Fibroblast of peridontal ligament (primary cell): ENCODE data around the gene RGMB.

Source experiments
- DNase-seq: peaks from one replicate; pipeline ENCODE4 v3.0.0-alpha.2; 2010; ENCODE audit errors: extremely low read depth

RGMB gene

DNA sequence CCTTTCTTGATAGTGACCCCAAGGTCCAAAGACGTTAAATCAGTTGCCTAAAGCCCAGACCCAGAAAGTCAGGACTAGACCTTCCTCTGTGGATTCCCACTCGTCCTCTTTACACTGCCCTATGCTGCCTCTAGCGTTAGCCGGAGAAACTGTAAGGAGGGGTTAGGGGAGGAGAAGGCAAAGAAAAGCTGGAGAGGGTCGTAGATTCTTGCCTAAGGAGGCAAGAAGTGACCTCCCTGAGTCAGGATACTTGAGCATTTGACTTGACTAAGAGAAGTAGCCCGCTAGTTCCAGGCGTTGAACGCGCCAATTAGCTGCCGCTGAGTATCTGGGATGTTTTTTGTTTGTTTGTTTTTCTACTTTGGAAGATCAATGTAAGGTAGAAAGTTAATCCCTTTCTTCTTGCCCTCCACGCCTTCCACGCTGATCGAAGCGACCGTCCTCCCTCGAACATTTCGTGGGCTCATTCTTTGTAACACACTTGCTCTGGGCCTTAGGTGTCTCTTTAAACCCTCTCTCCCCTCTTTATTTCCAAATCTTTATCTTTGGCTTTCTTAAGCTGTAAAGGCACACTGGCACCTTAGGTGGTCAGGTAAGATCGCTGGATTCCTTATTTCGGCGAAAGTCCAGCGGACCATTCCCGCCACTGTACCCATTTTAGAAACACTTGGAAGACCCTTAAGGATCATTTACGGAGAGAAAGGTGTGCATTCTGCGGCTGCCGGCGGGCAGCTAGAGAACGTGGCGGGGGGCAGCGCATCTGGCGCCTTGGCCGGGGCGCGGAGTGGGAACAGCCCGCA, 5.1 kb upstream of the RGMB start:
- peak; percentile 83 for DNase-seq

GRCh38 chr5:98768960-98769209, 4.6 kb upstream of the RGMB start:
- no peak for DNase-seq

DNA sequence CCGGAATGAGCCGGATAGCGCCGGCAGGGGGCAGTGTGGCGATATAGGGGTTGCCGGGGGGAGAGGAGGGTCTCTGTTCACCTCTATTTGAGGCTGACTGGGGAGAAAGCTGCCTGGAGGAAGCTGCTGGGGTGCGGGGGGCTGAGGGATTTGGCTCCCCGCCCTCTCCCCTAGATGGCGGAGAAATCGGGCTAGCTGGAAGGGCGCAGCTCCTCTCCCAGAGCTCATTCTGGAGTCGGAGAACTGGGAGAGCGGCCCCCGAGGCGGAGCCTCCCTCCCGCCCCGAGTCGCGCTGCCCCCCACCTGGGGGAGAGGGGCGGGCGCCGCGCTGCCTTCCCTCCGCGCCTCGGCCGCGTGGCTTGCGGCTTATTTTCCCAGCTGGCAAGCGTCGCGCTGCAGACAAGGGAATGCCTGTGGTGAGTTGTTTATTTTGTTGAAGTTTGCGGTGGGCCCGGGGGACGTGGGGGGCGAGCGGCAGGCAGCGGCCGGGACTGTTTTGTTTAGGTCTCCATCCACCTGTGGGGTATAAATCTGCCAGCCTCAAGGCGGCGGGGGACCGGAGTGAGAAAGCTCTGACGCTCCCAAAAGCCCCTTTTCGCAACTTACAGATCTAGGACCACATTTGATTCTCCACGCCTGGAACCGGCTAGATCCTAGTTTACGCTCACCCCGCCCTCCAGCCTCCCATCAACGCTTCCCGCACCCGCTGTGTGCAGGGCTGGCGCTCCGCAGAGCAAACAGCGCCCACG, 4.1 kb upstream of the RGMB start:
- DNase-seq: peak; percentile 86

DNA sequence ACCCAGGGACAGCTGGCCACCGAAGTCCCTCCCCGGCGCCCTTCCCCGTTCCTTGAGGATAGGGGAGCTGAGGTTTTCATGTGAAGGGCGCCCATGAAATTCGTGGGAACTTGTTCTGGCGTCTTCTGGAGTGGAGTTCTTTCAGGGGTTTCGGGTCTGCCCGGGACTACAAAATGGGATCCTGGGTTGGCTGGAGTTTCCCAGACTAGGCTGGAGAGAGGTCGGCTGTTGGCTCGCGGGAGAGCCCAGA, 3.6 kb upstream of the RGMB start:
- DNase-seq: no peak

DNA sequence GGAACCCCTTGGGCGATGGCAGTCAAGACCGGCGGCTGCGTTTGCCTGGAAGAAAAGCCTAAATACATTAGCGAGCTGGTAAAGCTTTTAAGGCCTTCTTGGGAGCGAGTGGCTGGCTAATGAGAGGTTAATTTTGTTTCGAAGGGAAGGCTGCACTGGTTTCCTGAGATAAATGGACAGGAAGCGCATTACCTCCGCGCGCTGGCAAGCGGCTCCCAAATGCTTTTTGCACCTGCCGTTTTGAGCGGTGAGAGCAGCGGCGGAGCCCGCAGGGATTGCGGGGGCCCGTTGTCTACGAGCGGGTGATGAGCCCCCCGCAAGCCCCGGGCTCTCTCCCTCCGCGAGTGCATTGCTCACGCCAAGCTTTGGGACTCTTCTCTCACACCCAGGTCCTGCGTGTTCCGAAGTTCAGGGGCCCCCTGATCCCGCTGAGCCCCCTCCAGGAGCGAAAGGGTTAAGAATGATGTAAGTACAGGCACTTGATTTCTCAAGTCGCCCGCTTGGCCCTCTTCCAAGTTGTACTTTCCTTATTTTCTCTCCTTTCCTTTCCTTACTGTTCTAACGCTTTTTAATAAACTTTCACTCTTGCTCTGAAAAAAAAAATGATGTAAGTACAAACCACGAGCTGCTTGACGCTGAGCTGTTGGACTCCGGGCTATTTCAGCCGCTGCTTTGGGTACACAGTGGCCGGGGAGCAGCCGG, 3.1 kb upstream of the RGMB start:
- peak; percentile 82 for DNase-seq

- DNase-seq: no peak
These were observed 2.5 kb upstream of the RGMB start for GRCh38 chr5:98770911-98771322.

DNA sequence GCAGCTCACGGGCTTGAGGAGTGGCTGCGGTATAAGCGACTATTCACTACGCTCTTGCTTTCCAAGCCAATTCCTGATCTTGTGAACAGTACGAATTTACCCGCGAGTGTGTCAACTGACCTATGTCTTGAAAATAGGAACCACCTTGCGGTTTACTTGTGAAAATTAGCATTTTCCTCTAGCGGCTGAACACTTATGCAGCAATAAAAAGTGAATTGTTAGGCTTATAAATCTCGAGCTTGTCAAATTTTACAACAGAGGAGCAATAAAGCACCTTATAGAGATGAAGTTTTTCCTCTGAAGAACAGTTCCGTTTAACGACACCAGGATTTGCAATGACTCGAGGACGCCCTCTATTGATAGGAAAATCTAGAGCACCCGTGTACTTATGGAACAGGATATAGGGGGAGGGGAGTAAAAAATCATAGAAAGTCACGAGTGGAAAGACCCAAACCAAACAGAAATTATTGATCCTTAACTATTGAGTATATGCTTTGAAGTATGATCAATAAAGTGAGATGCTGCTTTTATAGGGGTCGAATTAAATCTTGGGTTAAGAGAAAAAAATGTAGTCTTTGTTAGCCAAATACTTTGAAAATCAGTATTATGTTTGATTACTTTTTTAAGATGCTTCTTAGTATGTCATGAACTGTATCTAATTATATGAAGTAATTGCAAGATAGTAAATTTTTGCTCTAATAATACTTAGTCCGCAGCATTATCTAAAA, 1.9 kb upstream of the RGMB start:
- DNase-seq: peak; percentile 99

DNA sequence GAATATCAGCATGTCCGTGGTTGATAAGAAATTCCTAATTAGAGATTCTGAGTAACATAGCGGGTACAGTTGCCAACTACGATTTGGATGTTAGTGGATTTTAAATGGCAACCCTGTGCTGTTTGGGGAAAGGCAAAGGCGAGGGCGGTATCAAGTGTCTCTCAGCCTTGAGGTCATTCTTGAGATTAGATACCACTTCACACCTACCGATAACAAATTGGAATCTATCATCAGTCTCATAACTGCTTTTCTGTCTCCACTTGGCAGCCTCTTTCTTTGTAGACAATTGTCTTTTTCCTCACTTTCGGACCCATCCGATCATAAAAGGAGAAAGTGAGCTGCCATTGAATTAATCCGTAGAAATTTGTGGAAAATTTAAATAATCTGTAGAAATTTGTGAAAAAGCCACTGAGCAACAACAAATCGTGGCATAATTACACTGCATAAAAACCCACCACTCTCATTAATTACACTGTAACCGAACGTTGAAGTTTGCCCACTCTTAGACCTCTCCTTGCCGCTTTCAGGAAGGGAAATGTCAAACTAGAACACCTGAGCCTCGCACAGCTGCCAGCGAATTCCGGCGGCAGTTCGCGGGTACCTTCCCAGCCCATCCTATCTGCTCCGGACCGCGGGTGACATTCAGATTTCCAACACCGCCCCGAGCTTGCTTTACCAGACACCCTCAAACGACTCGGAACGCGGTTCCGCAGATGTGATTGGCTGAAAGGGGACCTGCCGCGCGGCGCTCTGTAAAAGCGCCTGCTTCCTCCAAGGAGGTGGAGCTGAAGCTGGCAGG, 849 bp upstream of the RGMB start:
- peak; percentile 56 for DNase-seq

DNA sequence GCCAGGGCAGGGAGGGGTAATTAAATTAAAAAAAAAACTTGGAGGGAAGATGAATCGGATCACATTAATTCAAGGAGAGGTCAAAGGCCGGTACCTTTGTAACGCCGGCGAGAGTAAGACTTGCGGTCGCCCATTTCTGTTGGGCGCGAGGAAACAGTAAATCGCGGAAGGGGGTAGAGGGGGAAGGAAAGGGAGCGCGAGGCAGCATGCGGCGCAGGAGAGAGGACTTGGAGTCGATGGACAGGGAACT, 324 bp upstream of the RGMB start:
- DNase-seq: no peak

DNA sequence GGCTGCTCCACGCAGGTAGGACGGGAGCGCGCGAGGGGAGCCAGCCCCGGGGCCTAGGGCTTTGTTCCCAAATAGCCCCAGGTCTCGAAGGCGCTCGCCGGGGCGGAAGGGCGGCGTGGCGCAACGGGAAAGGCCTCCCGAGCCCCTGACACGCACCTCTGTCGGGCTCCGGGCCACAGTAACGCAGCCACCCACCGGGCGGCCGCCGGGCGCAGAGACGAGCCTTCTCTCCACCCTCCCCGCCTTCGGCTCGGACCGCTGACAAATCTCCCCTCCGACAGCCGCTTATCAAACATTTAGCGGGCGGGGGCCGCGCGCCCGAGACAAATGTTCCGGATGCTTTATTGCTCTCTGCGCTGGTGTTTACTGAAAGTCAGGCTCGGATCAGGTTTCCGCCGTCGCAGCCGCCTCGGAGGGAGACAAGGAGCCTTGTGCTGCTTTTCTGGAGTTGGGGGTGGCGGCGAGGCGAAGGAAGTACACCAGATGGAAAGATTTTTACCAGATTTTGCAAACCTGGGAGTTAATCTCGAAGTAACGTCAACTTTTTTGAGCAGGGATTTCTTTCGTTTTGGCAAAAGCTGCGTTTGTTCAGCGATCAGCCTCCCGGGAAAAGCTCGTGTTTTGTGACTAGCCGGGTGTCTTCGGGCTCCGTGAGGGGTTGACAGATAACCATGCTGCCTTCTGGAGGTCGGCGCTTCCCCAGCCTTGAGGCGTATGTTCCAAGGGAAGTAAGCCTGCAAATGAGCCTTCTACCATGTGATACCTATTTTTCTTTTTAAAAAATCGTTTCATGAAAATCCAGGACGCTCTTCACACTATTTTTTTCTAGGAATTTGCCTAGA, 950 bp downstream of the RGMB start:
- peak; percentile 59 for DNase-seq

GRCh38 chr5:98775246-98776065, 2.0 kb downstream of the RGMB start:
- DNase-seq: peak; percentile 51

GRCh38 chr5:98776066-98776705, 2.7 kb downstream of the RGMB start:
- DNase-seq: peak; percentile 72

DNA sequence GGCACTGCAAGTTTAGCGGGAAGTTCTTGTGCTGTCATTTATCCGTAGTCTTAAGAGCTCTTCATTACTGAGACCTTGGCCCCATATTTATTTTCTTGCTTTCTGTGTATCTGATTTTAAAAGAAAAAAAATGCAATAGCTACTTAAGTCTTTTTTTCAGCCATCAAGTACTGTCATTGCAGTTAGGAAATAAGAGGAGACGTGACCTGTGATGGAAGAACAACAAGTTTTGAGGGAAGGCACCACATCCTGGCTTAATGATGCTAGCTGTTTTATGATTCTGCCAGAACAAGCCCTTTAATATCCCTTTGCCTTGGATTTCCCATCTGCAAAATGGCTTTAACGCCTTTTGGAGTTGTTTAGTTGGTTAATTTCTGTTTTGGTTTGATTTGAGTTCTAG, 3.8 kb downstream of the RGMB start:
- DNase-seq: no peak

DNA sequence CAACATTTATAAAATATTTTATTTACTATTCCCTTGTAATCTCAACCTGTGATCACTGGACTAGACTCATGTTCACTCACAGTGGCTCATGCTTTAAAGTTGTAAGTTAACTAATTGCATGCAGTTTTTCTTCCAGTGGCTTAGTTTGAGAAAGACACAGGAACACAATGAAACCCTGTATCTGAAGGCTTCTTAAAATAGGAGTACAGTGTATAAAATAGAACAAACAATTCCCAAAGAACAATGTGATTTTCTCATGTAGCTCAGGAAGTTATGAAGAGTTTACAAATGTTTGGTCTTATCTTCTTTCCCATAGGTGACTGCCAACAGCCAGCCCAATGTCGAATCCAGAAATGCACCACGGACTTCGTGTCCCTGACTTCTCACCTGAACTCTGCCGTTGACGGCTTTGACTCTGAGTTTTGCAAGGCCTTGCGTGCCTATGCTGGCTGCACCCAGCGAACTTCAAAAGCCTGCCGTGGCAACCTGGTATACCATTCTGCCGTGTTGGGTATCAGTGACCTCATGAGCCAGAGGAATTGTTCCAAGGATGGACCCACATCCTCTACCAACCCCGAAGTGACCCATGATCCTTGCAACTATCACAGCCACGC, 5.9 kb downstream of the RGMB start:
- no peak for DNase-seq

DNA sequence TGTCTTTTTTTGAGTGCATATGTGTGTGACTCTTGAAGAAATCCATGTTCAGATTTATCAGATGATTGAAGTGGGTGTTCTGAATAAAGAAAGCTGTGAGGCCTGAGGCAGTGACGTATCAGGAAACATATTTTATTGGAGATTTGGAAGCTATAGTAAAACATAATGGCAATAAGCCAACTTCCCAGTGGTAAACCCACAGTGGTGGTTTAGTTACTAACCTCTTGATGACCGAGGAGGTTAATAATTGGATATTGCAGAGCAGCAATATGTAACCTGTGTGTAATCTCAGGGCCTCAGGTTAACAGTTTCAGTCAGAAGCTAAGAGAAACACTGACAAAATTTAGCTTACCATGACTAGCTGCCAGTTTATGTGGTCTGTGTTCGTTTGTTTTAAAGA, 6.9 kb downstream of the RGMB start:
- no peak for DNase-seq

DNA sequence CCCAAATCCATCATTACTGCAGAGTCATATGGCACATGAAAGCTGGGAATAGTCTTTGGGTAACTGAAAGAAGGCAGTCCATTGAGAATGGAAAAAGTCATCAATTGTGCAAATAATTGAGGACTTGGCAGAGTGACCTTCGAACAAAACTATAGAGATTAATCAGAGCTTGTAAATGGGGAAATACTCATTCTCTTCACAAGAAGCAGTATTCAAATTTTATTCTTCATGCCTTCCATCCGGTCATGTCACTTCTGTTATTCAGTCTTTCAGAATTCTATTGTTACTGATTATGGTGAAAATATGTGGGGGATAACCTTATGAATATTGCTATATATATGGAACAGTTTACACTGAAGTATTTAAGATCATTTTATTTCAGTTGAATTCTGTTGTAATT, 8.1 kb downstream of the RGMB start:
- DNase-seq: no peak

DNA sequence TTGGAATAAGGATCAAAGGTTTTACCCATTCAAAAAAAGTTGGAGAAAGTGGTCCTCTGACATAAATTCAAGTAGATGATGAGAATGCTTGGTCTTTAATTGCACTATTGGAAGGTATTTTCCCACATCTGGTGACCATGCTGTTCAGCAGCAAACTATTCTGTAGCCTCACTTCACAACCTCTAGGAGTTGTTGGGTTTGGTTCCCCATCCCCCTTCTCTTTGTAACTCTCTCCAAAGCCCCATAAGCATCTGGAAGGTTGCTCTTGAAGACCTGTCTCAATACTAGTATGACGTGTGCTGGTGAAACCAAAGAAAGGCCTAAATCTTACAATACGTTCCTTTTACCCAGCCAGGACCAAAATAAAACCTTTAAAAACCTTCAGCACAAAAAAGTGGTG, 8.5 kb downstream of the RGMB start:
- no peak for DNase-seq

DNA sequence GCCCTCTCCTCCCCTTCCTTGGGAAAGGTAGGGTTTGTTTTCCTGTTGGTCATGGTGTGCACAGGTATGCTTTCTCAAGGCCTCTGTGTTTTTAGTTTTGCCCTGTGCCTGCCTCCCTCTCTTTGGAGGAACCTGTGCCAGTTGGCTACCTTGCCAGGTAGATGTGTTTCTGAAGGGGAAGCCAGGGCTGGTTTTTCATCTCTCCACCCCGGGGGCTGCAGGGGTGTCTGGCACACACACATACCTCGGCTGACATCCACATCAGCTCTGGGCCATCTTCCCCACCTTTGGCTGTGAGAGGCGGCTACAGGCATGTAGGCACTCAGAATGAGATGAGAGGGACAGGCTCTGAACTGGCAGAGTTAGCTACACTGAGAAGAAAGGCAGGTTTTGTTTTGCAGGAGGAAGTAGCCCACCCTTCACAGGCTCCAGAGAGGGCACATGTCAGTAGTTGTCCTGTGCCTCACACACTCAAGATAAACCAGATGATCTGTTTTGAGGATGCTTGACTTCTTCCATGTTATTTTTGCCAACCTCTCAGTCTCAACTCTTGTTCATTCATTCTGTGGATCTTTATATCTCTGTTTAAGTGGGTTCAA, 9.7 kb downstream of the RGMB start:
- DNase-seq: no peak

GRCh38 chr5:98784411-98784810, 10.9 kb downstream of the RGMB start:
- DNase-seq: peak; percentile 64
